HG02588 (cell line): Measurements from ENCODE around the gene NFIA.

Experiments
- ATAC-seq: cut with Tn5 transposase; IDR thresholded peaks from one replicate; pipeline ENCODE4 v1.9.1; 2021; ENCODE audit warnings: mild to moderate bottlenecking, moderate library complexity; ENCODE audit not compliant: unreplicated experiment

The NFIA gene

GRCh38 chr1:61174060-61174795 lies 91.9 kb downstream of the NFIA start:
- ATAC-seq: no peak

GRCh38 chr1:61175976-61176375 lies 93.6 kb downstream of the NFIA start:
- no peak for ATAC-seq

- no peak for ATAC-seq
These were observed 99.0 kb downstream of the NFIA start for GRCh38 chr1:61181067-61182038.

- ATAC-seq: no peak
These were observed 99.7 kb downstream of the NFIA start for GRCh38 chr1:61182049-61182448.

GRCh38 chr1:61182480-61182879 lies 100.1 kb downstream of the NFIA start:
- no peak for ATAC-seq

- ATAC-seq: no peak
These were observed 101.2 kb downstream of the NFIA start for GRCh38 chr1:61183471-61184039.

- ATAC-seq: no peak
These were observed 101.8 kb downstream of the NFIA start for GRCh38 chr1:61184040-61184713.

- no peak for ATAC-seq
These were observed 102.3 kb downstream of the NFIA start for GRCh38 chr1:61184714-61185106.

GRCh38 chr1:61186753-61187152 lies 104.4 kb downstream of the NFIA start:
- ATAC-seq: no peak

- ATAC-seq: no peak
These were observed 105.2 kb downstream of the NFIA start for GRCh38 chr1:61187352-61188086.

GRCh38 chr1:61190153-61190552 lies 107.8 kb downstream of the NFIA start:
- ATAC-seq: no peak

GRCh38 chr1:61190618-61191432 lies 108.5 kb downstream of the NFIA start:
- ATAC-seq: no peak

- no peak for ATAC-seq
These were observed 109.0 kb downstream of the NFIA start for GRCh38 chr1:61191433-61191720.

- no peak for ATAC-seq
These were observed 110.4 kb downstream of the NFIA start for GRCh38 chr1:61192663-61193330.

- no peak for ATAC-seq
These were observed 111.4 kb downstream of the NFIA start for GRCh38 chr1:61193808-61194207.

GRCh38 chr1:61198554-61198953 lies 116.2 kb downstream of the NFIA start:
- no peak for ATAC-seq

GRCh38 chr1:61201035-61201434 lies 118.7 kb downstream of the NFIA start:
- ATAC-seq: no peak

GRCh38 chr1:61202854-61203598 lies 120.7 kb downstream of the NFIA start:
- ATAC-seq: no peak

- no peak for ATAC-seq
These were observed 122.2 kb downstream of the NFIA start for GRCh38 chr1:61204528-61204927.
